Left colon (tissue), 2 donors: ENCODE data around the gene BRICD5. TPM values are rescaled to one million over a fixed set of nuclear protein-coding genes. Genes with fewer than 3 reads are reported as not detected.
A peak's percentile ranks its signal among the peaks of the same experiment; 100 is the strongest.

Experiments used
- ATAC-seq: fragments of 200-7000 bp; cut with Tn5 transposase; one replicate; pipeline ENCODE4 v1.9.1; 2020; ENCODE audit warnings: mild to moderate bottlenecking, moderate library complexity
- DNase-seq, 2 donors: peaks; one replicate each; pipeline ENCODE4 v3.0.0-alpha.2; 2020
- intact Hi-C, 2 donors: fragments of 100-400 bp; cut with DNase I in 1 of 2; cut with micrococcal nuclease in 1 of 2; formaldehyde crosslinking; loops; one replicate each; pipeline versions ENCODE4 v1.11.2 to v1.14.0; 2022; cut with DNase I, micrococcal nuclease
- total RNA-seq, 2 donors: library from RNA; stranded (reverse); fragmentation: NEBNext Ultra II Directional; extraction: Animal tissue kit (Norgen Biotek cat#: 25700); gene quantifications; one replicate each; pipeline ENCODE4 v1.2.1, GENCODE V29; 2021
- donor health status: DM: no; HTN: no; CAD: no.
- donor health status: DM: yes; HTN: yes; CAD: no.

Gene BRICD5
- total RNA-seq, 2 donors from 2014 or later: 6.1 to 14.4 TPM

DNA sequence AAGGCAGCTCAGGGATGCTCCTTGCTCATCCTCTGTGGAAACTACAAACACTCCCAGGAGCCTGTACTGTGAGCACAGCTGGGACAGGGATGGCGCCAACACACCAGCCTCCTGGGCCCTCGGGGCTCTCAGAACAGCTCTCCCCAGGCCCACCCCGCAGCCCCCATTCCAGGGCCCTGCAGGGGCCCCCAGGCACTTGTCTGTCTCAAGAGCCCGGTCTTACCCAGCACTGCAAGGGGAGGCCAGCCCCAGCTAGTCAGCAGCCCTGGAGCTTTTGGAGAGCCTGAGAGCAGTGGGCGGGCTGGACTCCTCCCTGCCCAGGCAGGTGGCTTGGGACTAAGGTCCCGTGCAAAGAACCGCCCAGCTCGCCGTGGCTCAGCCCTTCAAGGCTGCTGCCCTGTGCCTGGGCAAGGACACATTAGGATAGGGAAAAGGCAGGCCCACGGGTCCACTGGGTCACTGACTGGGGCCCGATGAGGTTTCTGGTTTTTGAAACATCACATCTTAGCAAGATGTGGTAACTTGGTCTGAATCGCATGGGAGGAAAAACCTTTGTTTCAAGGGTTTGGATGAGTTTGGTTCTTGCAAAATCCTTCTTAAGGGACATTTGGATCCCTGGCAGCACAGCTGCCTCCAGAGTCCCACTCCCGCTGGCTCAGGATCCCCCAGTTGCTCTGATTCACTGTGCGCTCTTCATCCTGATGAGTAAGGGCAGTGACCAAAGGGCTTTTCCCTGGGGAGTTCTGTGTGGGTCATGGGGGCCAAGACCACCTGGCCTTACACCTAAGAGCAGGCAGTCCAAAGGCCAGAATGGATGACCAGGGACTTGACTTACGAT lies 28.4 kb upstream of the BRICD5 start:
- intact Hi-C loops: no loop called here
- ATAC-seq: peak; percentile 36

DNA sequence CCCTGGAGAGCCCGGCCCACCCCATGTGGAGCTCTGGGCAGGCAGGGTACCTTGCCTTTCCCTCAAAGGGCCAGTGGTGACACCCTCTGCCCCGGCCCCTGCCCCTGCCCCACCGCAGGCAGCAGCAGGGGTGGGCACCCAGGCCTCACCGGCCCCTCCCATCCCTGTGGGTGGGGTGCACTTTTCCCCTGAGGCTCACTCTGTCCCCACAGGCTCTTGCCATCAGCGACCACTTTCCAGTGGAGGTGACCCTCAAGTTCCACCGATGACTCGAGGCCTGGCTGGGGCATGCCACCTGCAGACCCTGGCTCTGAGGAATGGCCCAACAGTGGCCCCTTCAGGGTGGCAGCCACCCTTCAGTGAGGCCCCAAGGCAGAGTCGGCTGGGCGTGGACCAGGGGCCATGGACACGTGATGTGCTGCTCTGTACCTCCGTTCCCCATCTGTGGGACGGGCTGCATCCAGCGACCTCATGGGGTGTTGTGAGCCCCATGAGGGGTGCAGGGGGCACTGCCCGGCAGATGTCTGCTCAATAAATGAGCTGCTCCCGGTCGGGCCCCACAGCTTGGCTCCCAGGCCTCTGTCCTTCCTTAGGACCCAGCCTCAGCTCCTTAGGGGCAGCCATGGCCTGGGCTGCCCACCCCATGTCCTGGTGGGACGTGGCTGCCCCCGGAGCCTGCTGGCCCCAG lies 27.6 kb upstream of the BRICD5 start:
- intact Hi-C loops: no loop called here
- ATAC-seq (peak; percentile 26), DNase-seq (no peak)

More for the DNA sequence above, 28.4 kb upstream of the BRICD5 start:
- DNase-seq: no peak

DNA sequence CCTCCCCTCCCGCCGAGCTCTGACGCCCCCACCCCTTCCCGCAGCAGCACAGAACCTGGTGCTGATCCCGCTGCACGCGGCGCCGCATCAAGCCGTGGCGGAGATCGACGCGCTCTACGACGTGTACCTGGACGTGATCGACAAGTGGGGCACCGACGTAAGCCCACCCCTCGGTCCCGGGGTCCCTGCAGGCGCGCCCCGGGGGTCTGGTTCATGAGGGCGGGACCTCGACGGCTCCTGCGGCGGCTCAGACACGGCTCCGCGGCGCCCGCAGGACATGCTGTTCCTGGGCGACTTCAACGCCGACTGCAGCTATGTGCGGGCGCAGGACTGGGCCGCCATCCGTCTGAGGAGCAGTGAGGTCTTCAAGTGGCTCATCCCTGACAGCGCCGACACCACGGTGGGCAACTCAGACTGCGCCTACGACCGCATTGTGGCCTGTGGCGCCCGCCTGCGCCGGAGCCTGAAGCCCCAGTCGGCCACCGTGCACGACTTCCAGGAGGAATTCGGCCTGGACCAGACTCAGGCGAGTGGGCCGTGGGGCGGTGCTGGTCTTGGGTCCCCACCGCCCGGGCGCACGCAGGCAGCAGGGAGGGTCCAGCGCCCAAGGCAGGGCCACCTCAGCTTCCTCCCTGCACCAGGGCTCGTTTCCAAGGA lies 27.0 kb upstream of the BRICD5 start:
- DNase-seq: peak in 1 of 2 donors; percentile 30
- intact Hi-C loops: no loop called here
- ATAC-seq: peak; percentile 27

DNA sequence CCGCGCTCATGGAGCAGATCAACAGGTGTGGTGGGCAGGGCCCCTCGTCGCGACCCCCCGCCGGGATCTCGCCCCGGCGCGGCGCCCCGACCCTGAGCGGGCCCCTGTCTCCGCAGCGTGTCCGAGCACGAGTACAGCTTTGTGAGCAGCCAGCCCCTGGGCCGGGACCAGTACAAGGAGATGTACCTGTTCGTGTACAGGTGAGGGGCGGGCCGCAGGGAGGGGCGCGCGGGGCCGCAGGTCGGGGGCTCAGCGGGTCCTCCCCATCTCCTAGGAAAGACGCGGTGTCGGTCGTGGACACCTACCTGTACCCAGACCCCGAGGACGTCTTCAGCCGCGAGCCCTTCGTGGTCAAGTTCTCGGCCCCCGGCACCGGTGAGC lies 26.4 kb upstream of the BRICD5 start:
- ATAC-seq: peak; percentile 0
- intact Hi-C loops: no loop called here
- no peak for DNase-seq

DNA sequence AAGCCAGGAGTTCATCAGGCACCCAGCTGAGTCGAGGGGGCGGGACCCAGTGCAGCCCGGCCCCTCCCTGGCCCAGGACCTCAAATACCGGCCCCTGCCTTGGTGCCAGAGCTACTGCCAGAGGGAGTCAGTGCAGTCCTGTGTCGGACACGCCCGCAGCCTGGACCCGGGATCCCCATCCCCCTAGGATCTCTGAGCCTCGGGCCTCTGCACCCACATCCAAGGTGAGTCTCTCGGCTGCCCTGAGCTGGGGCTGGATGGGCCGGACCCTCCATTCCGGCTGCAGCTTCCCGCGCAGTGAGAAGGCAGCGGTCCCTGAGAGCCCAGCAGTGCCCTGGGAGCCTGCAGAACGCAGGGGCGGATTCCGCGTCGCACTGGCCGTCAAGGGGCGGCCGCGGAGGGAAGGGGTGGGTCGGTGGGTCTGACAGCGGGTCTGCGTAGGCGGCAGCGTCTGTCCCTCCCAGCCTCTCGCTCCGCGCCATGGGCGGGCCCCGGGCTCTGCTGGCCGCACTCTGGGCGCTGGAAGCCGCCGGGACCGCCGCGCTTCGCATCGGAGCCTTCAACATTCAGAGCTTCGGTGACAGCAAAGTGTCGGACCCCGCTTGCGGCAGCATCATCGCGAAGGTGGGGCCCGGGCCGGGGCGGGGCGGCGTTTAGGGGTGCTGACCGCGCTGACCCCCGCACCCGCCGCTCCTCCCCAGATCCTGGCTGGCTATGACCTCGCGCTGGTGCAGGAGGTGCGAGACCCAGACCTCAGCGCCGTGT lies 25.9 kb upstream of the BRICD5 start, which contains the start of gene DNASE1L2:
Gene DNASE1L2 (plus strand): TSS at position 108 of the 765 bp plus-strand sequence. CDS start 373 bp downstream, at position 481.
- DNase-seq: peak in 1 of 2 donors; percentile 31
- peak; percentile 38 for ATAC-seq

DNA sequence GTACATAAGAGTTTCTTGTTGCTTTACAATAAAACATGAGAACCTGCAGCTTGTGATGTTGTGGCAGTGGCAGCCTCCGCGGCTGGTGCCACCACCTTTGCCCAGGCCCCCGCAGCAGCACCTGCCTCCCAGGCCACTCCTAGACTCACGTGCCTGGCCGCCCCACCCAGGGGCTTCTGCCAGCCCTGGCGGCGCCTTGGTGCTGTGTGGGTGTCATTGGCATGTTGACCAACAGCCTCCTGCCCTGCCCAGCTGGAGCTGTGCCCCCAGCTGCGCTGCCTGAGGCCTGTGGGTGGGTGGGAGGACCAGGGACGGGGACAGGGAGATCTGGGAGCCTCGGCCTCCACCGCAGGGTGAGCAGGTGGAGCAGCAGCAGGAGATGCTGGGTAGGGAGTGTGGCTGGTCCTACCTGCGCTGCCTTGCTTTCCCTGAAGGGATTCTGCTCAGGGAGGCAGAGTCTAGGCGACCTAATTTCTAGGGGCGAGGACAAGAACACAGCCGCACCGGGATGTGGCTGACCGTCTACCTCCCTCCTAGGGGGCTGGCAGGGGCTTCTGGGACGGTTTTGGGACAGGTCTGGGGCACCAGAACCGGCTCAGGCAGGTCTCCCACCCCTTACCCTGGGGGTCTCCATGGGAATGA lies 25.2 kb upstream of the BRICD5 start:
- intact Hi-C loops: no loop called here
- peak; percentile 39 for ATAC-seq
- no peak for DNase-seq

More for the DNA sequence above, 25.9 kb upstream of the BRICD5 start, which contains the start of gene DNASE1L2:
- intact Hi-C loops: no loop called here

DNA sequence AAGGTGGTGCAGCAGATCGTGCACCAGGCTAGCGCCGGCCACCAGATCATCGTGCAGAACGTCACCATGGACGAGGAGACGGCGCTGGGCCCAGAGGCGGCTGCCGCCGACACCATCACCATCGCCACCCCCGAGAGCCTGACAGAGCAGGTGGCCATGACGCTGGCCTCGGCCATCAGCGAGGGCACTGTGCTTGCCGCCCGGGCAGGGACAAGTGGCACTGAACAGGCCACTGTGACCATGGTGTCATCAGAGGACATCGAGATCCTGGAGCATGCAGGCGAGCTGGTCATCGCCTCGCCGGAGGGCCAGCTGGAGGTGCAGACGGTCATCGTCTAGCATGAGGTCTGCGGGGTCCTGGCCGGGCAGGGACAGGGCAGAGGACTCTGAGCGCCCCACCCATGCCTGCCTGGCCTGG lies 24.6 kb upstream of the BRICD5 start:
- DNase-seq: no peak
- intact Hi-C loops: no loop called here

DNA sequence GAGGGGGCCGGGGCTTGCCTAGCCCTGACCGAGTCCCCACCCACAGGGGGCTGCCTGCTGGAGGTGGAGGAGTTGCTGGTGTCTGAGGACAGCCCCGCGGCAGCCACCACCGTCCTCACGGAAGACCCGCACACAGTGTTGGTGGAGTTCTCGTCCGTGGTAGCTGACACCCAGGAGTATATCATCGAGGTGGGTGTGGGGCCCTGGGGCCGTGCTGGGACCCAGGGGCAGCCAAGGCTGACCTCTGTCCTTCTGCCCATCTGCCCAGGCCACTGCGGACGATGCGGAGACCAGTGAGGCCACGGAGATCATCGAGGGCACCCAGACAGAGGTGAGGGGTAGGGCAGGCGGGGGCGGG lies 24.1 kb upstream of the BRICD5 start:
- intact Hi-C loops: no loop called here
- no peak for ATAC-seq
- DNase-seq: no peak

More for the DNA sequence above, 24.6 kb upstream of the BRICD5 start:
- ATAC-seq: no peak

DNA sequence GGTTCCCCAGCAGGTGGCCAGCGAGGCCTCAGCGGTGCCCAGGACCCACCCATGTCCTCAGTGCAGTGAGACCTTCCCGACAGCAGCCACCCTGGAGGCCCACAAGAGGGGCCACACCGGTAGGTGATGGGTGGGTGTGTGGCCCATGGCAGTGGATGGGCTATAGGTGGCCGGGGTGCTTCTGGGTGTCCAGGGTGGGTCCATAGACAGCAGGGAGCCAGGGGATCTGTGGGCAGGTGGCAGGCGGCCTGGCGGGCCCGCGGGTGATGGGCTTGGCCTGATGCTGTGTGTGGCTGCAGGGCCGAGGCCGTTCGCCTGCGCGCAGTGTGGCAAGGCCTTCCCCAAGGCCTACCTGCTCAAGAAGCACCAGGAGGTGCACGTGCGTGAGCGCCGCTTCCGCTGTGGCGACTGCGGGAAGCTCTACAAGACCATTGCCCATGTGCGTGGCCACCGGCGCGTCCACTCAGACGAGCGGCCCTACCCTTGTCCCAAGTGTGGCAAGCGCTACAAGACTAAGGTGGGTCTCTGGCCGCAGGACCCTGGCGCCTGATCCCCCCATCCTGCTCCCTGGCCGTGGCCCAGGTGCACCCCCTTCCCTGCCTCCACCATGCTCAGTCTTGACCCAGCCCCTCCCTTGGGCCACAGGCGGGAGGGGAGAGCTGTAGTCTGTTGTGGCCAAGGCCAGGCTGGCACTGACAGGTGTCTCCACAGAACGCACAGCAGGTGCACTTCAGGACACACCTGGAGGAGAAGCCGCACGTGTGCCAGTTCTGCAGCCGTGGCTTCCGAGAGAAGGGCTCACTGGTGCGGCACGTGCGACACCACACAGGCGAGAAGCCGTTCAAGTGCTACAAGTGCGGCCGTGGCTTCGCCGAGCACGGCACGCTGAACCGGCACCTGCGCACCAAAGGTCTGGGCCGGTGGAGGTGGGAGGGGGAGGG lies 23.5 kb upstream of the BRICD5 start:
- DNase-seq (no peak), ATAC-seq (no peak)
- intact Hi-C loops: no loop called here

DNA sequence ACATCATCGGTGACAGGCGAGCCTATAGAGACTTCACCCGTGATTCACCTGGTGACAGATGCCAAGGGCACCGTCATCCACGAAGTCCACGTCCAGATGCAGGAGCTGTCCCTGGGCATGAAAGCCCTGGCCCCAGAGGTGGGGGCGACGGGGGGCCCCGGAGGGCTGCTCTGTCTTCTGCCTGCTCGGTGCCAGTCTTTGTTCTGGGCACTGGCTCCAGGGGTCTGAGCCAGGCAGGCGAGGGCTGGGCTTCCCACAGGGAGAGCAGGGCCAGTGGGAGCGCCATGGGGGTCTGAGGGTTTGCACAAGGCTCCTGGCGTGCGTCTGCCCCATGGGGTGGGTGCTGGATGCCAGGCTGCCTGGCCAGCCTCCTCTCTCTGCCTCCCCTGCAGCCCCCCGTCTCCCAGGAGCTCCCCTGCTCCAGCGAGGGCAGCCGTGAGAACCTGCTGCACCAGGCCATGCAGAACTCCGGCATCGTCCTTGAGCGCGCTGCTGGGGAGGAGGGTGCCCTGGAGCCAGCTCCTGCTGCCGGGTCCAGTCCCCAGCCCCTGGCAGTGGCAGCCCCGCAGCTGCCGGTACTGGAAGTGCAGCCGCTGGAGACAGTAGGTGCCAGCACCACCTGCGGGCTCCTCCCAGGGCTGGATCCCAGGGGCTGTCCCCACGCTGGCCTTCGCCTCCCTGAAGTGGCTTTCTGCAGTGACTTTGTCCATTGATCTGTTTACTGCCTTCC lies 22.5 kb upstream of the BRICD5 start:
- ATAC-seq (no peak), DNase-seq (no peak)
- intact Hi-C loops: no loop called here

DNA sequence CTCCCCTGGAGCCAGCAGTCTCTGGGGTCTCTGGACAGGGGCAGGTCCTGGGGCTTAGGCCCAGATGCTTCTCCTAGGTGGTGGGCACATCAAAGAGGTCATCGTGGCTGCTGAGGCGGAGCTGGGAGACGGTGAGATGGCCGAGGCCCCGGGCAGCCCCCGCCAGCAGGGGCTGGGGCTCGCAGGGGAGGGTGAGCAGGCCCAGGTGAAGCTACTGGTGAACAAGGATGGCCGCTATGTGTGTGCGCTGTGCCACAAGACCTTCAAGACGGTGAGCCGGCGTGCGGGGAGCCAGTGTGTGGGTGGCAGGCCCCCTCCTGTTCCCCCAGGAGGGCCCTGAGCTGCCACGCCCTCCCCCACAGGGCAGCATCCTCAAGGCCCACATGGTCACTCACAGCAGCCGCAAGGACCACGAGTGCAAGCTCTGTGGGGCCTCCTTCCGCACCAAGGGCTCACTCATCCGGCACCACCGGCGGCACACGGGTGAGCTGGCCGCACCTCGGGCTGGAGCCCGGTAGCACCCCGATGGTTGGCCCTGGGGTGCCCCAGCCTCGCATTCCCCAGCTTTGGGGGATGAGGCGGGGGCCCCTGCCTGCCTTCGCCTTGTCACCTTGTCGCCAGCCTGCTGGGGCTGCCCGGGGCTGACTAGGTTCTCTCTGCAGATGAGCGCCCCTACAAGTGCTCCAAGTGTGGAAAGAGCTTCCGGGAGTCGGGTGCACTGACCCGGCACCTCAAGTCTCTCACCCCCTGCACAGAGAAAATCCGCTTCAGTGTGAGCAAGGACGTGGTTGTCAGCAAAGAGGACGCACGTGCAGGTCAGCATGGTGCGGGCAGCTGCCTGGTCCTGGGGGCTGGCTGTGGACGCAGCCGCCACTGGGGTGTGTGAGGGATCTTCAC lies 21.7 kb upstream of the BRICD5 start:
- DNase-seq (no peak), ATAC-seq (no peak)
- intact Hi-C loops: no loop called here

DNA sequence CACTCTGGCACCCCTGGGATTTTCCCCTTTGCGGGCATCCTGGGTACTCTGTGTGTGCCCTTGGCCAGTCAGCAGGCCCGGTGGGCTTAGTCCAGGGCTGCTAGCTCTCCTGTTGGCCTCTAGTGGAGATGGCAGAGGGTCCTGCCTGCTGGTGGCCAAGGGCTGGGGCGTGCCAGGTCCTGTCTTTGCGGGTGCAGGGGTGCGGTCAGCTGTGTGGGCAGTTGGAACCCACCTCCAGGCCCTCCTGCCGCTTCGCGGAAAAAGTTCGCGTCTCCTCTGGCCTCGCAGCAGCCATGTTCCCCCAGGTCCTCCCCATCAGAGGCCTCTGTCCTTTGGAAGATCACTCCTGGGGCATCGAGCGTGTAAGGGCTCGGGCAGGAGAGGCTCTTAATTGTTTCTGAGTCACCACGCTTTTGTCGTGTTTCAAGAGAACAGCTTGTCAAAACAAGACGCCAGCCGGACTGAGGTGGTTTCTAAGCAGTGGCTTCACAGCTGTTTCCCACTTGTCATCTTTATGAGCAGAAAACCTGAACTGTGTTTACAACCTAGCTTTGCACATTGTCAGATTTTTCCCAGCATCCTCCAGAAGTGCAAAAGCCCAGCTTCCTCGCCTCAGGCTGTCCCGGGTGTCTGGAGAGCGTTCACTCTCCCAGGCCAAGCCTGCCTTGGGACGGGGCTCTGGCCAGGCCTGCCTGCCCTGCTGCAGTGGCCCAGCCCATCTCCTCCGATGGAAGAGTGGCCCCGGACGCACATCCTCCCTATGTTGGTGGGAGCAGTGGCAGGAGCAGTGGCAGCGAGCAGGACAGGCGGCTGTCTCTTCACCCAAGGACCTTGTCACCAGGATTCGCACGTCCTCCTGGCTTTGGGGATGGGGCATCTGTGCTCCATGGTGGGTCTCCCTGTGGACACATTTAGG lies 20.6 kb upstream of the BRICD5 start:
- DNase-seq (no peak), ATAC-seq (no peak)
- intact Hi-C loops: no loop called here

DNA sequence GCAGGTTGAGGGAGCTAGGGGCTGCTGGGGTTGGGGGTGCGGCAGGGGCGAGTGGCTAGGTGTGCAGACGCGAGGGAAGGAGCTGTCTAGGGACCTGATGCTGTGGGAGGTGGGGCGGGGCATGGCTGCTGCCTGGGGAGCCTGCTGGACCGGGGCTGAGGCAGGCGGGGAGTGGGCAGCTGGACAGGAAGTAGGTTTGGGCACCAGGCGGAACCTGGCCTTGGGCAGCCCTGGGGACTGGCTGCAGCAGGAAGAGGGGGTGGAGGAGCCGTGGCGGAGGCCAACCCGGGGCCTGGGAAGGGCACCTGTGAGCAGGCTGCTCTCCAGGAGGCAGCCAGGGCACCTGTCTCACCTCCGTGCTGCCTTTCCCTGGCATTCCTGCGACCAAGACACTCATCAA lies 19.7 kb upstream of the BRICD5 start:
- ATAC-seq (no peak), DNase-seq (no peak)
- intact Hi-C loops: no loop called here

DNA sequence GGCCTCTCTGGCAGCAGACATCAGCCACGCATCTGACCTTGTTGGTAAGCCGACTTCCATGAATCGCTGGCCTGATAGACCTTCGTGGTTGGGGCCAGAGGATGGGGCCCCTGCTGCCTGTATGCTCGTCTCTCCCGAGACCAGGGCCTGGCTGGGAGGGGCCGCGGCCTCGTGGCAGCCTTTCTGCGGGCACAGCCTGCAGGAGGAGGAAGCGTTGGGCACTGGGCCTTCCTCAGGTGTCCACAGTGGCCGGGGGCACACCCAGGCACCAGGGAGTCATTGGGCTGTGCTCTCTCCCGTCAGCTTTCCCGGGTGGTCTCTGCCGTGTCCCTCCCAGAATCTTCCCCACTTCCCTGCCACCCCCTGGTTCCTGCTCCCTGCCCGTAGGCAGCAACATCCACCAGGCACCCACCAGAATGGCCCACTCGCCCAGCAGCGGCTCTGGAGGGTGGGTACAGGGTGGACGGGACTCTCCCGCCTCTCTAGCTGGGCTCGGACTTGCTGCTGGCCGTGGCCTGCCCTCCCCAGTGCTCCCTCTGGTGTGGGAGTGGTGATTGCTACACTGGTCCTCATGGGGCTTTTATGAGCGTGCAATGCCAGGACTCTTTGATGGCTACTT lies 19.1 kb upstream of the BRICD5 start:
- no peak for DNase-seq
- intact Hi-C loops: no loop called here
- ATAC-seq: no peak
